ENCODE measurements around the gene MTM1. TPM values are rescaled to one million over a fixed set of nuclear protein-coding genes. Genes with fewer than 3 reads are reported as not detected.

MTM1 gene
- total RNA-seq, 1 experiment from 2014 or later = 22.9 TPM

- Histone ChIP-seq H3K9me2 (ENCODE audit: insufficient read depth) (peaks cover 4% of the 10 kb centered on the region; the same call in 1 of the 2 replicates), H3K27ac (no peak overlapping the region), H3K4me1 (replicated peaks; ENCODE audit: insufficient read depth) (peaks cover 27% of the 10 kb centered on the region), H3K36me3 (ENCODE audit: low read depth) (peaks cover 16% of the 10 kb centered on the region), H3K79me2 (ENCODE audit: low read depth) (peaks cover 67% of the 10 kb centered on the region), H3K4me2 (no peak overlapping the region), H4K20me1 (ENCODE audit: insufficient read depth) (peaks cover 25% of the 10 kb centered on the region), H3K27me3 (ENCODE audit: insufficient read depth, low read depth) (no peaks in the 10 kb centered on the region), H2AFZ (no peak overlapping the region), H3K4me3 (no peak overlapping the region), H3F3A (ENCODE audit: insufficient read depth, low read depth) (peaks cover 27% of the 10 kb centered on the region), H3K9me3 (ENCODE audit: insufficient read depth, low read depth) (no peaks in the 10 kb centered on the region)
- no peak for TF ChIP-seq EZH2 (IDR thresholded peaks at IDR 0.05; ENCODE audit: low read depth)
- TF ChIP-seq, protein P1, sequence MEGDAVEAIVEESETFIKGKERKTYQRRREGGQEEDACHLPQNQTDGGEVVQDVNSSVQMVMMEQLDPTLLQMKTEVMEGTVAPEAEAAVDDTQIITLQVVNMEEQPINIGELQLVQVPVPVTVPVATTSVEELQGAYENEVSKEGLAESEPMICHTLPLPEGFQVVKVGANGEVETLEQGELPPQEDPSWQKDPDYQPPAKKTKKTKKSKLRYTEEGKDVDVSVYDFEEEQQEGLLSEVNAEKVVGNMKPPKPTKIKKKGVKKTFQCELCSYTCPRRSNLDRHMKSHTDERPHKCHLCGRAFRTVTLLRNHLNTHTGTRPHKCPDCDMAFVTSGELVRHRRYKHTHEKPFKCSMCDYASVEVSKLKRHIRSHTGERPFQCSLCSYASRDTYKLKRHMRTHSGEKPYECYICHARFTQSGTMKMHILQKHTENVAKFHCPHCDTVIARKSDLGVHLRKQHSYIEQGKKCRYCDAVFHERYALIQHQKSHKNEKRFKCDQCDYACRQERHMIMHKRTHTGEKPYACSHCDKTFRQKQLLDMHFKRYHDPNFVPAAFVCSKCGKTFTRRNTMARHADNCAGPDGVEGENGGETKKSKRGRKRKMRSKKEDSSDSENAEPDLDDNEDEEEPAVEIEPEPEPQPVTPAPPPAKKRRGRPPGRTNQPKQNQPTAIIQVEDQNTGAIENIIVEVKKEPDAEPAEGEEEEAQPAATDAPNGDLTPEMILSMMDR (conservative IDR thresholded peaks at IDR 0.05) = no peak
- DNase-seq = no peak
- BruUV-seq (replicated peaks) = no TSS peak
- ChIA-PET POLR2A (ENCODE audit: unreplicated experiment) (no interaction called here), CTCF (interaction anchor here (0.6 kb wide), 1 partner anchor 1199 kb away, joined by 9 read pairs; no protein-coding TSS in a partner anchor)
- intact Hi-C loops (cut with micrococcal nuclease; ENCODE audit: unreplicated experiment) = loop anchor here (10.0 kb wide), 1 partner anchor 1153 kb away; the partner anchor contains the start of genes EOLA1 and HSFX3
Observed at GRCh38 chrX:150697641-150698040, 129.2 kb downstream of the MTM1 start.

DNA sequence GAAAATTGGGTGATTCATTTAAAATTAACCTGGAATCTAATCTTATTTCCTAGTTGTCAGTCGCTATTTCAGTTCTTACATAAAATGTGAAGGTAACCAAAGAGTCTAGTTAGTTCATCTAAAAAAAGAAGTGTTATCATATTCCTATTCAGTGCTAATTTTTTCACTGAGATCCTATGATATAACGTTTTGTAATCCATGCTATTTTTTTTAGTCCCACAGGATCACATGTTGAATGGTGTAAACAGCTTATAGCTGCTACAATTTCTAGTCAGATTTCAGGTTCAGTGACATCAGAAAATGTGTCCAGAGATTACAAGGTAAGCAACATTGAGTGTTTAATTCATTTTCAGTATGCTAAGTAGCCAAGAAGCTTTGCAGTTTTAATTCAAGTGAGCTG is 130.6 kb downstream of the MTM1 start:
- Histone ChIP-seq H3F3A (ENCODE audit: insufficient read depth, low read depth) (peaks cover 24% of the 10 kb centered on the region), H3K4me3 (no peak overlapping the region), H3K79me2 (ENCODE audit: low read depth) (peaks cover 63% of the 10 kb centered on the region), H3K27ac (no peak overlapping the region), H3K27me3 (ENCODE audit: insufficient read depth, low read depth) (no peaks in the 10 kb centered on the region), H2AFZ (no peak overlapping the region), H3K36me3 (ENCODE audit: low read depth) (peaks cover 16% of the 10 kb centered on the region), H4K20me1 (ENCODE audit: insufficient read depth) (peaks cover 29% of the 10 kb centered on the region), H3K4me2 (no peak overlapping the region), H3K9me3 (ENCODE audit: insufficient read depth, low read depth) (no peaks in the 10 kb centered on the region), H3K4me1 (replicated peaks; ENCODE audit: insufficient read depth) (peaks cover 27% of the 10 kb centered on the region), H3K9me2 (ENCODE audit: insufficient read depth) (peaks cover 4% of the 10 kb centered on the region; the same call in 1 of the 2 replicates)
- CTCF ChIA-PET = no interaction called here
- POLR2A ChIA-PET (ENCODE audit: unreplicated experiment) = no interaction called here
- BruUV-seq (replicated peaks) = no TSS peak
- no peak for DNase-seq
- TF ChIP-seq, protein P1 (conservative IDR thresholded peaks at IDR 0.05) = no peak
- TF ChIP-seq EZH2 (IDR thresholded peaks at IDR 0.05; ENCODE audit: low read depth) = no peak
- intact Hi-C loops (cut with micrococcal nuclease; ENCODE audit: unreplicated experiment) = loop anchor here (10.0 kb wide), 1 partner anchor 1154 kb away; the partner anchor contains the start of genes EOLA1 and HSFX3

DNA sequence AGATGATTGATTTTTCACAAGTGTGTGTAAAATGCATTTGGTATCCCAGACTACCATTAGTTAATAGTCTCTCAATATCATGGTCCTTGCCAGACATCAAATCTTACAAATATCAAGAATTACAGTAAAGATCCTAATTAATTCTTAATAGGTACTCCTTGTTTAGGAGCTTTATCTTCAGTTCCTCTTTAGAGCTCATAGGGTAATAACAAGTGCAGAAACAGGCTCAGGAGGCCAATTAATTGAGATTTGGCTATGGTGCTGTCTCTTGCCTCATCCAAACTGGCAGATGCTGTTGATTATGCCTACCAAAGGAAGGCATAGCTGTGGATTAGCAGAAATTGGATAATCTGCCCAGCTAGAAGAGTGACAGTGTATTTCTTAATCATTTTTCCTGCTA is 131.7 kb downstream of the MTM1 start:
- TF ChIP-seq, protein P1 (conservative IDR thresholded peaks at IDR 0.05) = no peak
- no TSS peak for BruUV-seq (replicated peaks)
- H3K4me3 ChIP-seq = no peak overlapping the region
- H4K20me1 ChIP-seq (ENCODE audit: insufficient read depth) = peaks cover 23% of the 10 kb centered on the region
- no peak overlapping the region for H3K4me2 ChIP-seq
- peaks cover 21% of the 10 kb centered on the region for H3K36me3 ChIP-seq (ENCODE audit: low read depth)
- POLR2A ChIA-PET (ENCODE audit: unreplicated experiment) = interaction anchor here (0.5 kb wide), 1 partner anchor 760 kb away, joined by 13 read pairs; no protein-coding TSS in a partner anchor
- no peaks in the 10 kb centered on the region for H3K27me3 ChIP-seq (ENCODE audit: insufficient read depth, low read depth)
- no peak overlapping the region for H2AFZ ChIP-seq
- no peak overlapping the region for H3K27ac ChIP-seq
- no peak for DNase-seq
- peaks cover 13% of the 10 kb centered on the region; the same call in 1 of the 2 replicates for H3F3A ChIP-seq (ENCODE audit: insufficient read depth, low read depth)
- CTCF ChIA-PET = no interaction called here
- peaks cover 19% of the 10 kb centered on the region for H3K4me1 ChIP-seq (replicated peaks; ENCODE audit: insufficient read depth)
- intact Hi-C loops (cut with micrococcal nuclease; ENCODE audit: unreplicated experiment) = no loop called here
- peaks cover 3% of the 10 kb centered on the region; the same call in 1 of the 2 replicates for H3K9me2 ChIP-seq (ENCODE audit: insufficient read depth)
- H3K9me3 ChIP-seq (ENCODE audit: insufficient read depth, low read depth) = no peaks in the 10 kb centered on the region
- H3K79me2 ChIP-seq (ENCODE audit: low read depth) = peaks cover 57% of the 10 kb centered on the region

All from PC-9 (cell line).